Adrenal gland (tissue), 12 donors: ENCODE data around the gene ZNF500. TPM values are rescaled to one million over a fixed set of nuclear protein-coding genes. Genes with fewer than 3 reads are reported as not detected.

Source experiments
- DNase-seq, 7 donors: peaks; one replicate each; pipeline ENCODE4 v3.0.0-alpha.2; 2019 to 2020
- H3K27ac ChIP-seq, 5 donors: fragments of 200-600 bp; sonication (generic) in 4 of 5; 1 replicate in 3 of 5; 2 replicates in 2 of 5; pipeline versions ENCODE4 v1.5.1 to v1.8.0; 2016 to 2020; ENCODE audit warnings: mild to moderate bottlenecking in 1 of 5
- H3K27me3 ChIP-seq: fragments of 200-600 bp; 2 replicates; pipeline ENCODE4 v1.8.0; 2021
- H3K36me3 ChIP-seq, 2 donors: fragments of 200-600 bp; replicated peaks in 1 of 2; 1 replicate in 1 of 2; 2 replicates in 1 of 2; pipeline versions ENCODE4 v1.5.1 to v1.8.0; 2018 to 2022
- H3K4me1 ChIP-seq, 2 donors: fragments of 200-600 bp; replicated peaks in 1 of 2; 1 replicate in 1 of 2; 2 replicates in 1 of 2; pipeline versions ENCODE4 v1.5.1 to v1.8.0; 2018 to 2021
- H3K4me3 ChIP-seq, 4 donors: fragments of 200-600 bp; sonication (generic) in 3 of 4; one replicate each; pipeline ENCODE4 v1.5.1; 2016 to 2018
- H3K9me3 ChIP-seq, 3 donors: fragments of 200-600 bp; sonication (generic) in 1 of 3; replicated peaks in 1 of 3; 1 replicate in 2 of 3; 2 replicates in 1 of 3; pipeline versions ENCODE4 v1.5.1 to v1.8.0; 2016 to 2021
- POLR2A ChIP-seq, 2 donors: fragments of 450-650 bp; IDR thresholded peaks; one replicate each; pipeline ENCODE4 v1.6.1; 2017; ENCODE audit warnings: antibody characterized with exemption in 2 of 2, mild to moderate bottlenecking in 2 of 2, moderate library complexity in 1 of 2
- WGBS, 4 donors: extraction: QIAGEN DNeasy Blood & Tissue Kit in 2 of 4; methylation state at CpG; one replicate each; pipeline versions ENCODE4 v1.1.5 to v1.1.7; 2013 to 2017; 5-methylcytosine and 5-hydroxymethylcytosine counted together
- intact Hi-C, 2 donors: fragments of 100-400 bp; cut with DNase I; formaldehyde crosslinking; loops; one replicate each; pipeline versions ENCODE4 v1.14.1 to v1.15.0; 2022 to 2023
- polyA plus RNA-seq, 3 donors: library from polyadenylated mRNA; stranded (reverse); fragments of 200-250 nt in 2 of 3; fragments of 350-450 nt in 1 of 3; fragmentation: Illumina TruSeq in 1 of 3; extraction: RNeasy Lipid Tissue Mini Kit (QIAGEN cat#74804) in 1 of 3; gene quantifications; one replicate each; pipeline ENCODE4 v1.2.3, GENCODE V29; 2013 to 2014
- total RNA-seq, 9 donors: library from RNA; depleted of rRNA in 4 of 9; stranded (reverse); fragments of >200 nt in 4 of 9; fragments of 120-200 nt in 1 of 9; fragmentation: NEBNext Ultra II Directional in 1 of 9; extraction: Animal tissue kit (Norgen Biotek cat#: 25700) in 1 of 9; gene quantifications; one replicate each; pipeline versions ENCODE4 v1.1.0 to v1.2.4, GENCODE V29; 2013 to 2023
- TF ChIP-seq, protein P1 (sequence below), 6 experiments: fragments of 450-650 bp in 4 of 6; fragments of 200-600 bp in 2 of 6; sonication (generic) in 1 of 6; IDR thresholded peaks; 1 replicate in 5 of 6; 2 replicates in 1 of 6; pipeline versions ENCODE4 v1.5.1 to v1.8.0; 2016 to 2021; ENCODE audit warnings: antibody characterized with exemption in 6 of 6, mild to moderate bottlenecking in 2 of 6, moderate library complexity in 1 of 6
- donor health status: healthy with polysubstance abuse.
- donor health status: Bipolar disorder and iron deficiency.
- donor health status: DM: yes; HTN: yes; CAD: no.
- donor health status: DM: no; HTN: no; CAD: no.
- donor health status: DM: no; HTN: no; CAD: no.
- donor health status: DM: yes; HTN: yes; CAD: no.

Gene ZNF500
- total and polyA plus RNA-seq, 12 donors: 3.9 to 23.7 (median 11.4) TPM

DNA sequence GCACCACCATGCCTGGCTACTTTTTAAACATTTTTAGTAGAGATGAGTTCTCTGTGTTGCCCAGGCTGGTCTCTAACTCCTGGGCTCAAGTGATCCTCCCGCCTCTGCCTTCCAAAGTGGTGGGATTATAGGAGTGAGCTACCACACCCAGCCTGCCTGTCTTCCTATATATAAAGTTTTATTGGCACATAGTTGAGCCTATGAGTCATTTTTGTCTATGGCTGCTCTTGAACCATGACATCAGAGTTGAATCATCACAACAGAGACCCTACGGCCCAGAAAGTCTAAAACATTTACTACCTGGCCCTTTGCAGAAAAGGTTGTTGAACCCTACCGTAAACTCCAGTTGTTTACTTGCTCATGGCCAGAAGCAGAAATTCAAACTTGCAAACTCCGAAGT, 13.3 kb upstream of the ZNF500 start:
- no peak overlapping the region for H3K27ac ChIP-seq
- intact Hi-C loops: no loop called here
- TF ChIP-seq, protein P1, sequence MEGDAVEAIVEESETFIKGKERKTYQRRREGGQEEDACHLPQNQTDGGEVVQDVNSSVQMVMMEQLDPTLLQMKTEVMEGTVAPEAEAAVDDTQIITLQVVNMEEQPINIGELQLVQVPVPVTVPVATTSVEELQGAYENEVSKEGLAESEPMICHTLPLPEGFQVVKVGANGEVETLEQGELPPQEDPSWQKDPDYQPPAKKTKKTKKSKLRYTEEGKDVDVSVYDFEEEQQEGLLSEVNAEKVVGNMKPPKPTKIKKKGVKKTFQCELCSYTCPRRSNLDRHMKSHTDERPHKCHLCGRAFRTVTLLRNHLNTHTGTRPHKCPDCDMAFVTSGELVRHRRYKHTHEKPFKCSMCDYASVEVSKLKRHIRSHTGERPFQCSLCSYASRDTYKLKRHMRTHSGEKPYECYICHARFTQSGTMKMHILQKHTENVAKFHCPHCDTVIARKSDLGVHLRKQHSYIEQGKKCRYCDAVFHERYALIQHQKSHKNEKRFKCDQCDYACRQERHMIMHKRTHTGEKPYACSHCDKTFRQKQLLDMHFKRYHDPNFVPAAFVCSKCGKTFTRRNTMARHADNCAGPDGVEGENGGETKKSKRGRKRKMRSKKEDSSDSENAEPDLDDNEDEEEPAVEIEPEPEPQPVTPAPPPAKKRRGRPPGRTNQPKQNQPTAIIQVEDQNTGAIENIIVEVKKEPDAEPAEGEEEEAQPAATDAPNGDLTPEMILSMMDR (IDR thresholded peaks at IDR 0.05): no peak
- no peak for TF ChIP-seq POLR2A (IDR thresholded peaks at IDR 0.05)

DNA sequence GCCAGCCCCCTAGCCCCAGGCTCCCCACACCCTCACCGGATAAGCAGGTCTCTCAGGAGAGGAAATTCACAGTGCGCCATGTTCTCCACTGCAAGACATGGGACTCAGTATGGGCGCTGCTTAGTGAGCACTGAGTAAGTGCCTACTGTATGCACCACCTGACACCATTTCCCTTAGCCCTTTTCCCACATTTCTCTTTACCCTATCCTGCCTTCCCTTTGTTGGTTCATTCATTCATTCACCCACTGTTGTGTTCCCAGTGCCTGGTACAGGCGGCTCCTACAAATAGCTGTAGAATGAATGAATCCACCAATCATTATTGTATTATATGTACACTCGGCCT, 11.1 kb upstream of the ZNF500 start:
- 75 to 87% (median 86%) methylated on average over 4 to 5 of the region's 5 CpGs for WGBS, 4 donors
- H3K36me3 ChIP-seq: no peaks in the 10 kb centered on the region
- intact Hi-C loops: no loop called here
- H3K27me3 ChIP-seq: no peaks in the 10 kb centered on the region
- TF ChIP-seq POLR2A (IDR thresholded peaks at IDR 0.05): no peak
- TF ChIP-seq, protein P1 (IDR thresholded peaks at IDR 0.05): no peak
- no peak overlapping the region for H3K4me3 ChIP-seq
- no peak for DNase-seq
- no peaks in the 10 kb centered on the region for H3K4me1 ChIP-seq
- H3K27ac ChIP-seq: no peak overlapping the region
- H3K9me3 ChIP-seq: no peaks in the 10 kb centered on the region

More for the DNA sequence above, 13.3 kb upstream of the ZNF500 start:
- Histone ChIP-seq H3K4me3 (no peak overlapping the region), H3K36me3 (no peaks in the 10 kb centered on the region), H3K9me3 (no peaks in the 10 kb centered on the region), H3K27me3 (no peaks in the 10 kb centered on the region), H3K4me1 (no peaks in the 10 kb centered on the region)
- DNase-seq: no peak
- 82 to 85% (median 83%) methylated on average over 4 of the region's 4 CpGs for WGBS, 4 donors

DNA sequence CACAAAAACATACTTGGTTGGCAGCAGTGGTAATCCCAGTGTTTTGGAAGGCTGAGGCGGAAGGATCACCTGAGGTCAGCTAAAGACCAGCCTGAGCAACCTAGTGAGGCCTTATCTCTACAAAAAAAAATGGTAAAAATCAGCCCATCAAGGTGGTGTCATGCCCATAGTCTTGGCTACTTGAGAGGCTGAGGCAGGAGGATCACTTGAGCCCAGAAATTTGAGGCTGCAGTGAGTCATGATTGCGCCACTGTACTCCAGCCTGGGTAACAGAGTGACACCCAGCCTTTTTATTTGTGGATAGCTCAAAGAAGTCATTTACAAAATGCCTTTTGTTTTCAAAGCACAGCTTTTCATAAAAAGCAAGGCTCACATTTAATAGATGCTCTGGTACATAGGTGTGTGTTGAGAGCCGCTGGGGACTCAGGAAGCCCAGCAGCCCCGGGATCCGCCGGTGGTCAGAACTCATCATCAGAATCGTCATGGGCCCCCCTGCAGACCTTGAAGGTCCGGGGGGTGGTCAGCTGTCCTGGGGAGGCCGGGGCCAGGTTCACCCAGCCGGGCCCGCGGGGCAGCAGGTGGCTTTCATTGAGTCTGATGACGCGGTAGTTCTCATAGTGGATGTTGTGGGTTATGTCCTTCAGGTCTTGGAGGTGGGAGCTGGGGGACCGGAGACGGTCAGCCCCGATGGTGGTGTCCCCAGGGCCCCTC, 10.5 kb upstream of the ZNF500 start:
- H3K27me3 ChIP-seq: no peaks in the 10 kb centered on the region
- DNase-seq: no peak
- no peaks in the 10 kb centered on the region for H3K36me3 ChIP-seq
- no peaks in the 10 kb centered on the region for H3K4me1 ChIP-seq
- intact Hi-C loops: no loop called here
- TF ChIP-seq POLR2A (IDR thresholded peaks at IDR 0.05): no peak
- TF ChIP-seq, protein P1 (IDR thresholded peaks at IDR 0.05): no peak
- no peak overlapping the region for H3K27ac ChIP-seq
- no peaks in the 10 kb centered on the region for H3K9me3 ChIP-seq
- H3K4me3 ChIP-seq: no peak overlapping the region
- WGBS, 4 donors: 74 to 86% (median 81%) methylated on average over 9 to 17 of the region's 17 CpGs

DNA sequence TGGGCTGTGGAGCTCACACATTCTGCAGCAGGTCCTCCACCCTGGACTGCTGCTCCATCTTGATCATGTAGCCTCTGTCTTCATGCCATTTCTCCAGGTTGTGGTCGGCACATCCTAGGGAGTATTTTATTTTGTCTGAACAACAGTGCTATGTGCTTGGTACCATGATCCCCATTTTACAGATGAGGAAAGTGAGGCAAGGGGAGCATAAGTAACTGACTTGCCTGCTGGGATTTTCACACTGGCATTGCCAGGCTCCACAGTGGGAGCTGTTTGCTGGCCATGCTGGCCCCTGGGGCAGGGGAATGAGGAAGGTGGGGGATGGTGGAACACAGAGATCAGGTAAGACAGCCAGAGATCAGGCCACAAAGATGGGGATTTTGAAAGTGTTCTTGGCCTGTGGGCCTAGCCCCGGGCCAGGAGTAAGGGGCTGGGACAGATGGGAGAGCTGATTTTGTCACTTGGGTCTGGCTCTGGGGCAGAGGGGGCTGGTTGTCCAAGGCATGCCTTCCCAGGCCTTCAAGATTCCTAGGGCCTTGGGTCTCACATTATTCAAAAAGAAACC, 9.3 kb upstream of the ZNF500 start:
- H3K4me3 ChIP-seq: no peak overlapping the region
- no peaks in the 10 kb centered on the region for H3K4me1 ChIP-seq
- intact Hi-C loops: no loop called here
- no peaks in the 10 kb centered on the region for H3K36me3 ChIP-seq
- 80 to 100% (median 92%) methylated on average over 1 to 2 of the region's 2 CpGs for WGBS, 4 donors
- H3K27me3 ChIP-seq: no peaks in the 10 kb centered on the region
- H3K27ac ChIP-seq: no peak overlapping the region
- no peak for DNase-seq
- TF ChIP-seq POLR2A (IDR thresholded peaks at IDR 0.05): no peak
- TF ChIP-seq, protein P1 (IDR thresholded peaks at IDR 0.05): no peak
- H3K9me3 ChIP-seq: no peaks in the 10 kb centered on the region
